TTC549 (cell line): ENCODE measurements around the gene HS3ST4.
"Not testable (repeated sequence)": the region's sequence is repeated elsewhere in the genome, so short reads cannot be mapped to it uniquely, and the experiment has no call there.

Source experiments
- FAIRE-seq: peaks from 2 replicates; lab custom pipeline; 2012; peaks lifted over from hg19 to GRCh38; lab: Jason Lieb, UNC

The HS3ST4 gene

DNA sequence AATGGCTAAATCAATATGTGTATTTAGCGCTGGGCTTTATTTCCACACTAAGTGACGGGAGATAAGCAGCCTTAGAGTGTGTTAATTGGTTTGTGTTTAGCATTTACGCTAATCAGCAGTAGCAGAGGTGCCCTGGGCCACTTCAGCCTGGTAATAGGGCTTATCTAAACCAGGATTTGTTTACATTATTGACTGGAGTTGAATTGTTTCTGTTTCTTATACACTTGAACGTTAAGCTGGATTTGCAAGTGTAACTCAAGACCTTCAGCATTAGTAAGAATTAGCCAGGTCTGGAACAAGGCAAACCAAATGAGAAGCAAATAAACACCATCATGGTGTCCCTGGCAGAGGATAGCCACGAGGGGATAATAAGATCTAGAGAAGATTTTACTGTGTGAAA, 313.6 kb downstream of the HS3ST4 start:
- no peak for FAIRE-seq

DNA sequence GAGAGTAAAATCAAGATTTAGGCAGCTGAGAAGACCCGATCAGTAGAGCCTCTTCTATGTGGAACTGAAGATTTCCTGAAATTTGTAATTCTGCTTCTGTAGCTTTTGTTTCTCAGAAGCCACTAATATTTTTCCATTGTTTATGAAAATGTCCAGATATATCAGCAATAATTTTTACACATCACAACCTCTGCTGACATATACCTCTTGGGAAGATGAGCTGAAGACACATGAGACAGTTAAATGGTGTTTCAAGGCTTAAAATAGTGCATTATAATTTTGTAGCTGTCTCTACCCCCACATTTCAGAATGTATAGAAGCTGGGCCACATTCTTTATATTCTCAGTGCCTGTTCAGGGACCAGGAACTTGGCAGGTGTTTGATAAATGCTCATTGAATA, 320.6 kb downstream of the HS3ST4 start:
- no peak for FAIRE-seq

DNA sequence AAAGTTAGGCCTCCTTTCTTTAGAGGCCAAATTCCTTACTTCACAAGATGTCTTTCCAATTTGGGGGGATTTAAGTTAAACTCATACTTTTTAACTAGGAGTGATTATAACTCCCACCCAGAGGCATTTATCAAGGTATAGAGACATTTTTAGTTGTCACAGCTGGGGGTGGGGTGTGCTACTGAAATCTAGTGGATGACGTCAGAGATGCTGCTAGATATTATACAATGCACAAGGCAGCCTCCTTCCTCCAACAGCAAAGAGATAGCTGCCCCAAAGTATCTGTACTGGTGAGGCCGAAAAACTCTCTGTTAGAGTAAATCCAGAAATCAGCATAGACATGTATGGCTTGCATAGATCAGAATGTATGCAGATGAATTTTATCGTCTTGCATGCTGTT, 324.0 kb downstream of the HS3ST4 start:
- no peak for FAIRE-seq

DNA sequence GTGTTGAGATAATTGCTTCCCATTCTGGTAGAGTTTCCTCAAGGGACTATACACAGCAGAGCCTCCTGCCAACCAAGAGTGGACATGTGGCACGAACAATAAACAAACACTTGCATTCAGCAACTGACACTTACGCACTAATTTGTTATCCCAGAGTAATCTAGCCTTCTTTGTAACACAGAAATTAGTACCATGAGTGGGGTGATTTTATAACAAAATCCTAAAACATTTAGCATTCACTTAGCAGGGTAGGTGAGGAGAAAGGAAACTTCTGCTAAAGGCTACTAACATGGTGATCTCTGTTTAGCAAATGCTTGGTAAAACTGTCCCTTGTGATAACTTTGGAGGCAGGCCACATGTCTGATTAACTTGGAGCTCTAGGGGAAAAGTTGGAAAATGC, 325.2 kb downstream of the HS3ST4 start:
- FAIRE-seq, result no peak

DNA sequence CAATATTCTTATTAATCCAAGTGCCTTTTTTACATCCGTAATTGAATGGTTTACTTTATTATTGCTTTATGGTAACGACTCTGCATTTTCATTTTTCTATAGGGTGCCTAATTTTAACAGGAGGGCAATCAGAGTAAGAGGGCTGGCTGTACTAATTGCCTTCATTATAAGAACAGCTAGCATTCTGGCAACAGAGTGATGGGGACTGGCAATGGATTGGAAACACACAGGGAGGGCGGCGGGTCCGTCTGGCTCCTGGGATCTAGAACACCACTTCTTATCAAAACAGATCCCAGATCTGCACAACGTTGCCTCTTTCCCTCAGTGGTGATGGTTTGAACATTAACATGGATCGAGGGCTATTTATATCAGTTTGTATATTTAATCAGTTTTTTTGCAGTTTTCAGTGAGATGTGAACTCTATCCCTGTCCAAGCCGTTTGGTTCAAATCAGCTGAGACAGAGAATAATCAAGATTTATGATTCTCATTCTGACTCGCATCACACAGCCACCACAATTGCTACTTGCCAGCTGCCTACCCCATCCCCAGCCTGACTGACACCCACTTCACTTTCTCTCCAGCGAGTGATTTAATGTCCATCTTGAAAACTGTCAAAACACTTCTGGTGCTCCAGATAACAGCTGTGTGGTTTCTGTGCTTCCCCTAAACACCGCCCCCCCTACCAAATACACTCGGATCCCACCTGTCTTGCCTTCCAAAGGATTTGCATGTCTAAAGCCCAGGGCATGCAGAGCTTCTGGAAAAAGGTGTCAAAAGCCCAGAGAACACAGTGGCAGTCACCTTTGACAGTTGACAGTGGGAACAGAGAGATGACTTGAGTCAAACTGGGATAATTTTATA, 327.9 kb downstream of the HS3ST4 start:
- no peak for FAIRE-seq

DNA sequence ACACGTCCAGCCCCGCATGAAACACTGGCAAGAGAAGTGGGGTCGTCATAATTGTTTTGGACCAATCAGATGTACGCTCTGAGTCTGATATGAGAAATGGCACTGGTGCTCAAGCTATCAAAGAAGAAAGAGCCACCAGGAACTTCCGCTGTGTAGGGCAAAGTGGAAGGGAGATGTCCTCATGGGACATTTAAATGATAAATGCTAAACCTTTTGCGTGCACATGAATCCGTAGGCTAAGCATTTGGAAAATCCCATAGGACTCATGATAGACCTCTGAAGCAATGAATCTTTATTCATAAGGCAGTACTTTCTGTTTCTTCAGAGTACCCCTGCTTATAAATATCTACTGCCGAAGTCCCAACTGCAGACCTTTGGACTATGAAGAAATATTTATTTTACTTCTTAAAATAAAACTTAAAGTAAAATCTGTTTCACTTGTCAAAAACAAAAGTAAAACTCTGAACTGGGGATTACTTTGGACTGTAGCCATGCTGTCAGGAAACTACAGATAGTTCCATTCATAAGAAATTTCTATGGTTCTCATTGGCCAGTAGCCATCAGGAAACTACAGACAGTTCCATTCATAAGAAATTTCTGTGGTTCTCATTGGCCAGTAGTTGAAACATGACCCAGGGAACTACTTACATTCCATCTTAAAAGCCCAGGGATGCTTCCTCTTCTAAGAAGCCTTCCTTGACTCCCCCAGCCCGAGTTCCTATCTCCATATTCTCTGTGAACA, 335.1 kb downstream of the HS3ST4 start:
- FAIRE-seq, result no peak

DNA sequence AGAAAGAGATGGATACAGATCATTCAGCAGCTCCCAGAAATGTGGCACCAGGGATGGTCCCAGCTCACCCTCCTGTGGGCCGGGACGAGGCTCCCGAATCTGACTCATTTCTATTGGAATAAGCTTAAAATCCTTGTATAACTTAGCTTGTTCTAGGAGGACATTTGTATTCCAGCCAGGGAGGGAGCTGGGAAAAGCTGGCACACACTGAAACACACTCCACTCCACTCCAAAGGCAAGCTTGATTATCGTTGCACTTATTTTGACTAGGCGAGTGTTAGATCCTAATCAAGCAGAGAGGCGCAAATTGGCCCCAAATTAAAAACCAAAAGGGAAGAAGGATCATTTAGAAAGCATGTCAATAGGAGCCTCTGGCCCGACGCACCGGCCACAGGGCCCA, 339.5 kb downstream of the HS3ST4 start:
- no peak for FAIRE-seq

DNA sequence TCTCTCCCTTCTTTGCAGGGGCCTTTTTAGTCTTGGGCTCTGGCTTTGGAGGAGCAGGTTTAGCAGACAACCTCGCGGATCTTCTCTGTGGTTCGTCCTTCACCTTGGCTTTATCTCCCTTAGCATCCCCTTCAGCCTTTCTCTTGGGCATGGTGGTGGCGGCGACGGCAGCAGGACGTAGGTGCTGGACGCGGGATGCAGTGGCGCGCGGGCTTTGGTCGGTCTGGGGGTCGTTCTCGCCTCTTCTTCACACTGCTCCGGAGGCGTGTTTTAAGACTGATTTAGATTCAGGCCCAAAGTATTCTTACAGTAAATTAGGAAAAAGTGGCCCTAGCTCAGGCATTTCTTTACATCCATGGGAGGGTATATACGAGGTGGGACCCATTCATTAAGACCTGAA, 340.9 kb downstream of the HS3ST4 start:
- FAIRE-seq, result not testable (repeated sequence)

DNA sequence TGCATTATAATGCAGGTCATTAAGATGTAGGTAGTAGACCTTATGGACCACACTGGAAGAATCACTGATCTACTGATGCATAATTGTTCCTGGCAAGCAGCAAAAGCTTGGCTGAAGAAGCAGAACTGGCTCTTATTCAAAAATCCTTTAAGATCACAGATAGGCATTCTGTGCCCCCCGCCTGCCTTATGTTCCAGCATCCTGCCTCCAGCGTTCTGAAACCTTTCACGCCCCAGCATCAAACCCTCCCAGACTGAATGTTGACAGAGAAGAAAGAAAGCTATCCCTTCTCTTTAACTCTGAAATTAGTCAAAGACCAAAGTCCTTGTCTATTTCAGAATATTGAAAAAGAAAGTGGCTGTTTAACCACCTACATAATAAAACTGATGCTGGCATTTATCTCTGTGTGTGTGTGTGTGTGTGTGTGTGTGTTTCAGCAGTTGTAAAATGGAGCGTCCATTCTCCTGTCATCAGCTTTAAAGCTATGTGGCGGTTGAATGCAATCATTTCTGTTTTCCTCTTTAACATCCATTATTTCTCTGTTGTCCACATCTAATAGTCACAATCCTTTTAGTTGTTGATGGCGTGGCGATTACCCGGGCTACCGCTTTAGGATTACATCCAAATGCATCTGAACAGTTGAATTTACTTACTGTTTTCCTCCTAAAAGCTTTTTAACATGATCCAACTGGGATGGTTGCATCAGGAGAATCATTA, 350.4 kb downstream of the HS3ST4 start:
- no peak for FAIRE-seq

DNA sequence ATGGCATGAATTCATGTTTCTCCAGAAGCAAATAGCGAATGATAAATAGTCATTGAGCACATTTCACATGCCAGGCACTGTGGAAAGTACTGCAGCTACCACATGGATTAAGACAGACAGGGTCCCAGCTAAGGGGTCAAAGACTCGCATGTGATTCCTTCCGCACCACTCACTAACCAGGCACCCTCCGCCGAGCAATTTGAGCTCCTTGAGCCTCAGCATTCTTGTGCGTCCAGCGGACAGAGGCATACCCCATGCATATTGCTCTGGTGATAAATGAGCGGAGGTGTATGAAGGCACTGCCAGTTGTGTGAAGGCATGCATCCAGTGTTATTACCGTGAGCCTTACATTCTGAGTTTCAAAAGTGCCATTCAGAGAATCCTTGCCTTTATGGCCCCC, 358.7 kb downstream of the HS3ST4 start:
- no peak for FAIRE-seq

DNA sequence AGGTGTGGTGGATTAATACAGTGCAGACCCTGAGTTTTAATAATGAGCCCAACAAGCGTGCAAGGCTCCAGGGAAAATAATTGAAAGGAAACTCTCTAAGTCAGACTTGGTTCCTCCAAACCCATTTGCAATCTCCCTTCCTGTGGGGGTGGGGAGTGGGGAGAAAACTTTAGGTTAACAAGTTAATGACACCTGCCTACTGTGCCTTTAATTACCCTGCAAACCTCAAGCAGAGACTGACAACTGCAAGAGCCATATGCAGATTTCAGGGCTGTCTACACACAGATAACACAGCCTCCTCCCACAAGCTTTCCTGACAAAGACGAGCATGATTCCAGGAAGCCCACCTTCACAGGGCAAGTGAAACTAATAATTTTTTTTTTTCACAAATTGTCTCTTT, 359.3 kb downstream of the HS3ST4 start:
- no peak for FAIRE-seq

DNA sequence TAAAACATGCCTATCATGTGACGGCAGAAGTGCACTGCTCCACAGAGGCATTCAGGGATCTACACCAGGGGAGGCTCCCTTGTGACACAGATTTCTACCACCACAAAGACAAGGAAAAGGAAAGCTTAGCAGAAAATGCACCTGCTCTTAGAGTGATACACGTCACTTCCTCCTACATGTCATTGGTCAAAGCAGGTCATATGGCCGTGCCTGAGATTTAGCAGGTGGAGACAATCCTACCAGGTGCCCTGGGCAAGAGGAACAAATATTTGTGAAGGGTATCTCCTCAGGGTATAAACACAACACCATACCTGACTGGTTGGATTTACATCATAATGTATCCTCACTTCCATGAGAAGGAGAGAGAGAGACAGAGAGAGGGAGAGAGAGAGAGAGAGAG, 362.1 kb downstream of the HS3ST4 start:
- no peak for FAIRE-seq

DNA sequence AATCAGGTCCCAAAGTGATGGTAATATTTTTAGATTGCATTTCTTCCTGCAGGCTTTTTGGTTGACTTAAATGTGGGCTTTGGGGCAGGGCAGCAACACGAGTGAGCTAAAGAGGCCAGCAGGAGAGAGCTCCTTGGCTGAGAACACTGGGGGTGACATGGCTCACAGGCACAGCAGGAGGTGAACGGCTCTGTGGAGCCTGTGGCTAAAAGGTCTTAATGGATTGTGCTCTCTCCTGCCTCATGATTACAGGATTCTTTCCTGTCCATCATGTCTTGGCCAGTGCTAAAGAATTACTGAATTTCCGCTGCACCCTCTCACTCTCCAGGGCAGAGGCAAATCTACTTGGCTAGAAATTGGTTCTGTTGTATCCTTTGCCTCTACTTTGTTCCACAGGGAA, 366.6 kb downstream of the HS3ST4 start:
- no peak for FAIRE-seq

DNA sequence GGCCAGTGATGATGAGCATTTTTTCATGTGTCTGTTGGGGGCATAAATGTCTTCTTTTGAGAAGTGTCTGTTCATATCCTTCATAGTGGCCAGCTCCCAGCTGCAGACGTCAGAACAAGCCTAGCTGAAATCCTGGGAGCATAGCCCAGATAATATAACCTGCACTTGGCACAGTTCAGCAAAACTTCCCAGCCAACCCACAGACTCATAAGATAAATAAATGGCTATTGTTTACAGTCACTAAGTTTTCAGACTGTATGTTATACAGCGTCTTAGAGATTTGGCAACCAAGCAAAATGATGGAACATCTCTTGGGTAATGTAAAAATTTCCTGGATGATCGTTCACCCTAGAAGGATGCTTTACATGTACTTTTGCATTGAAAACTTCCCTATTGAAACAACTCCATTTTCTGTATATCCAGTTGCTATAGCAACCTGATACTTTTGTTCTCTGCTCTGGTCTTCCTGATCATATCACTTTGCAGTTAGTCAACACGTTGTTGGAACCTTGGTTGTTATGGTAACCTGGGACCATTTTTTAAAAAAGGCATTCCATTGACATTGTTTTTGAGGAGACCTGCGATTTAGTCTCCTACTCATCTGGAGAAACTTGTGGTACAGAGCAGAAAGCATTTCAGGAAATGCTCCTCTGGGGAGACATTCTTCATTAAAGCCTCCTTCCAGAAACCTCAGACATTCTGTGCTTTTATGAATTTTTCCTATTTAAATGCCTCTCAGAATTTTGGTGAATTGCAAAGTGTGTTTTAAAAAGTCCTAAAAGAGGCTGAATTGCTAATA, 378.7 kb downstream of the HS3ST4 start:
- no peak for FAIRE-seq

DNA sequence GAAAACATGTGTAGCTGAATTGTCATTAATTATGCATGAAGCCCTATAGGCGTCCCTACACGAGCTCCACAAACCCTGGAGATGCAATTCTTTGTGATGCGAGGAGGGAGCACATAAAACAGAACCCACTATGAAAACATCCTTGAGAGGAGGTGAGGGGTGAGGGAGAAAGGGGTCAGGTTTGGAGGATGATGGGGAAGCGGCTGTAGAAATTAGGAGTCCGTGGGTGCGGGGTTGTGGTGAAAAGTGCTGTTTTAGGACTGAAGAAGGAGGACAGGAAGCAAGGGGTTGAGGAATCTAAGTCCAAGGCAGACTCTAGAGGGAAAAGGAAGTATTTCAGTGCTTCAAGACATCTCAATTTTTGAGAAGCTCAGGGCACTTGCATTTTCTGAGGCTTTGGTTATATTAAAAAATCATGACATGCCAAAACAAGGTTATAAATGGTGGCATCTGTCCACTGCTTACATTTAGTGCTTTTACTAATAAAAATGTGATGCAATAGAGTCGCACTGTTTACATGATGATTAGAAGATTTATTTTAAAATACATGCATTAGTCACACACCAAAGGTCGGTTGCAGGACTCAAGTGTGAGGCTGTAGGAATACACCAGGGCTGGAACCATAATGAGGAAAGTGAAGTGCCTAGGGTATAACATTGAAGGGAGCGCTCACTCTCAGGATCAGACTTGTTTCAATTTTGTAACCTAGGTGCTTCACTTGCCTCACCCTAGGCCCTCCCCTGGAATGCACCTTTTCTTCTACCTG, 379.5 kb downstream of the HS3ST4 start:
- FAIRE-seq, result no peak

DNA sequence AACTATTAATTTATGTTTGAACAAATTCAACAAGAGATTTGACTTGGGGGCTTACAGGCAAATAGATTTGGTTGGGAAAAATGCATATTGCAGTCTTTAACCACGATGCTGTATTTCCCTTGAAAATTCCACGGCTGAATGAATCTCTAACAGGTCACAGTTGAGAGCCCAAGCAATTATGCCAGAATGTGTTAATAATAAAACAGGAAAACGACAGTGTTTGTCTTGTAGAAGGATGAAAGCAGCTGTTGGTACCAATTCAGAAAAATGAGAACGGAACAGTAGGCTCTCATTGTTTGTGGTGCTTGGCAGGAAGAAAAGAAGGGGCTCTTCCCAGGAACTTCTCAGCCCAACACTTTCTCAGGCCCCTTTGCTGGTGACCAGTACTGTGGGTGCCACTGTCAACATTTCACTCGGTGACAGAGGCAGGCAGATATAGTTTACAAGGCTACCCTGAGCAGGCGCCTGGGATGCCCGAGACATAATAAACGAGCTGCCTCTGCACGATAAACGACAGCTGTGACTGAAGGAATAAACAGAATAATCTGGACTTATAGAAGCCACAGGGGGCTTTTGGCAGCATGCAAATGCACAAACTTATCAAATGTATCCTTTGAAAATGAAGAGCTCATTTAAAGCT, 387.1 kb downstream of the HS3ST4 start:
- FAIRE-seq, result no peak

DNA sequence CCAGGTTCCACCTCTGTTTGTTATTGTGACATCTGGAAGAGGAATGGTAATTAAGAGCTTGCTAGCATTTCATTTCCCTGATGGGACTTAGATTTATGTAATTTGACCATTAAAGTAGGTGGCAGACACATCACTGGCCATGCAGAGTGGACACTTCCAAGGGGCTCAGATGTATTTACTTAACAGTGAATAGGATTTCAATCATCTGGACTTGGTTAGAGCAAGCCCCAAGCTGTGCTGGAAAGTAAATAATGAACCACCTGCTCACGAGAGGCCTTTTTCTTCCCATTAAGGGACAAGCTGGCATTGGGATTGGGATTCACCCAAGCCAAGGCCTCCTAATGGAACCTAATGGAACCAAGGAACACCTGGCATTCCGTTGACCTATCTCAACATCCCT, 395.3 kb downstream of the HS3ST4 start:
- no peak for FAIRE-seq

DNA sequence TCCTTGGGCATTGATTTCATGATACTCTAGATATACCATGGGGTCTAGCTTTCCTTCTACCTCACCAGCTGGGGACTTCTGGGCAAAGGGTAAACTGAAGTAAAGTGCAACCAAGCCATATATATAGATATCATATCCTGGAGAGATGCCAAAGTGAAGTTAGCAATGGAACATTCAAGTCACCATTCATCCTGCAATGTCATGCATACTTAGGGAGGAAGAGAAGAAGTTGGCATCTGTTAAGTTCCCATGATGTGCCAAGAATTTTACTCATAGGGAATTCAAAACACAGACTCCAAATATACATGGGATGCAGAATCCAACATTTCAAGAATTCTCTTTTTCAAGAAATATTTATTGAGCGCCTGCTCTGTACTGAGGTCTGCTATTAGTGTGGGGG, 399.8 kb downstream of the HS3ST4 start:
- no peak for FAIRE-seq

DNA sequence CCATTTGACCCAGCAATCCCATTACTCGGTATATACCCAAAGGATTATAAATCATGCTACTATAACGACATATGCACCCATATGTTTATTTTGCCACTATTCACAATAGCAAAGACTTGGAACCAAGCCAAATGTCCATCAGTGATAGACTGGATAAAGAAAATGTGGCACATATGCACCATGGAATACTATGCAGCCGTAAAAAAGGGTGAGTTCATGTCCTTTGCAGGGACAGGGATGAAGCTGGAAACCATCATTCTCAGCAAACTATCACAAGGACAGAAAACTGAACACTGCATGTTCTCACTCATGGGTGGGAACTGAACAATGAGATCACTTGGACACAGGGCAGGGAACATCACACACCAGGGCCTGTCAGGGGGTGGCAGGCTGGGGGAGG, 406.4 kb downstream of the HS3ST4 start:
- FAIRE-seq, result not testable (repeated sequence)

DNA sequence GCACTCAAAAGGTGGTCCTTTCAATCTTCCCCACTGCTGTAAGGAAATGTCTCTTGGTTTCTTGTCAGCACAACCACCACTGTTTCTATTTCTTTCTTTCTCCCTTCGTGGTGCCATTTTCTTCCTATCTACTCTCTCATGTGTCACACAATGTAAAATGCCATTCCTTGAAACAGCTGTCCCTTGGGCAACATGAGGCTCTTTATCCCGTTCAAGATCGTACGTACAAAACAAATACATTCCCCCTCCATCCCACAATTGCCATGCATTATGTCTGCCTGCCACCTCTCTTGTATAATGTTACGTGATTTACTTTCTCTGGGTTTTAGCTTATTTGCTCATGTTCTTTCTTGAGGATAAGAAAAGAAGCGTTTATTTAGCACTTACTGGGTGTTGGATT, 410.6 kb downstream of the HS3ST4 start:
- no peak for FAIRE-seq
